ENCODE results near the gene HIPK4. TPM values are rescaled to one million over a fixed set of nuclear protein-coding genes. Genes with fewer than 3 reads are reported as not detected.

Gene HIPK4
- polyA plus RNA-seq, 2 of the 4 experiments (the other 2 are of a cell fraction): 0.18 to 0.25 TPM

- H3K4me2 ChIP-seq: no peak overlapping the region
- WGBS (ENCODE audit: missing lambda C conversion rate): 88% methylated on average over 25 of the region's 25 CpGs
- DNase-seq (ENCODE audit: low read depth in 1 of 2, low spot score in 1 of 2): no peak
- FAIRE-seq: no peak
- no peak overlapping the region for H3K27ac ChIP-seq
- TF ChIP-seq ZFP36 (IDR thresholded peaks at IDR 0.05; ENCODE audit: borderline replicate concordance, partially characterized antibody): no peak
- no peak for TF ChIP-seq HOXB13 (CRISPR knock-in tag; IDR thresholded peaks at IDR 0.05; ENCODE audit: low read depth)
- no peak for TF ChIP-seq CBX2 (IDR thresholded peaks at IDR 0.05; ENCODE audit: borderline replicate concordance, low read depth)
- TF ChIP-seq FOSL2 (IDR thresholded peaks at IDR 0.05): no peak
- TF ChIP-seq FOSL2 (CRISPR knock-in tag; IDR thresholded peaks at IDR 0.05): no peak
- TF ChIP-seq MYC (IDR thresholded peaks at IDR 0.05; ENCODE audit: borderline replicate concordance, low read length): no peak
- no peak for TF ChIP-seq EHF (CRISPR knock-in tag; IDR thresholded peaks at IDR 0.05)
- TF ChIP-seq REST (IDR thresholded peaks at IDR 0.05): no peak
- TF ChIP-seq KDM5A (IDR thresholded peaks at IDR 0.05): no peak
- TF ChIP-seq, protein P1, sequence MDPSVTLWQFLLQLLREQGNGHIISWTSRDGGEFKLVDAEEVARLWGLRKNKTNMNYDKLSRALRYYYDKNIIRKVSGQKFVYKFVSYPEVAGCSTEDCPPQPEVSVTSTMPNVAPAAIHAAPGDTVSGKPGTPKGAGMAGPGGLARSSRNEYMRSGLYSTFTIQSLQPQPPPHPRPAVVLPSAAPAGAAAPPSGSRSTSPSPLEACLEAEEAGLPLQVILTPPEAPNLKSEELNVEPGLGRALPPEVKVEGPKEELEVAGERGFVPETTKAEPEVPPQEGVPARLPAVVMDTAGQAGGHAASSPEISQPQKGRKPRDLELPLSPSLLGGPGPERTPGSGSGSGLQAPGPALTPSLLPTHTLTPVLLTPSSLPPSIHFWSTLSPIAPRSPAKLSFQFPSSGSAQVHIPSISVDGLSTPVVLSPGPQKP (IDR thresholded peaks at IDR 0.05; ENCODE audit: low read depth, low read length): no peak
- no peak for TF ChIP-seq FOXS1 (CRISPR knock-in tag; IDR thresholded peaks at IDR 0.05)
- TF ChIP-seq PHF8 (IDR thresholded peaks at IDR 0.05; ENCODE audit: borderline replicate concordance, low read depth): no peak
- TF ChIP-seq CHD2 (IDR thresholded peaks at IDR 0.05; ENCODE audit: low read length, partially characterized antibody): no peak
- no peak for TF ChIP-seq MAFK (IDR thresholded peaks at IDR 0.05; ENCODE audit: partially characterized antibody)
- ChIA-PET POLR2A (no interaction called here), CTCF (interaction anchor here (0.5 to 3.9 kb wide), 3 partner anchors 9 to 47 kb away, joined by 3 to 14 read pairs (median 8); no protein-coding TSS in a partner anchor)
- H3K4me1 ChIP-seq: no peaks in the 10 kb centered on the region
- H3K9me3 ChIP-seq: no peaks in the 10 kb centered on the region
- no peak overlapping the region for H3K4me3 ChIP-seq
- ATAC-seq: no peak
These were observed 12.1 kb downstream of the HIPK4 start for GRCh38 chr19:40377876-40378385.

- no peaks in the 10 kb centered on the region for H3K4me1 ChIP-seq
- no peaks in the 10 kb centered on the region for H3K9me3 ChIP-seq
- DNase-seq (ENCODE audit: low read depth in 1 of 2, low spot score in 1 of 2) (no peak), FAIRE-seq (no peak), ATAC-seq (no peak)
- H3K4me3 ChIP-seq: no peak overlapping the region
- POLR2A ChIA-PET: no interaction called here
- TF ChIP-seq PHF8 (IDR thresholded peaks at IDR 0.05; ENCODE audit: borderline replicate concordance, low read depth) (no peak), KDM5A (IDR thresholded peaks at IDR 0.05) (no peak), CBX2 (IDR thresholded peaks at IDR 0.05; ENCODE audit: borderline replicate concordance, low read depth) (no peak), TP53 (CRISPR knock-in tag; IDR thresholded peaks at IDR 0.05) (no peak), FOSB (CRISPR knock-in tag; IDR thresholded peaks at IDR 0.05) (no peak), TFCP2L1 (CRISPR knock-in tag; IDR thresholded peaks at IDR 0.05) (no peak)
- no peak overlapping the region for H3K4me2 ChIP-seq
- 92% methylated on average over 16 of the region's 17 CpGs for WGBS (ENCODE audit: missing lambda C conversion rate)
- CTCF ChIA-PET: interaction anchor here (1.1 kb wide), 1 partner anchor 20 kb away, joined by 3 read pairs; no protein-coding TSS in a partner anchor
- no peak overlapping the region for H3K27ac ChIP-seq
These were observed 13.6 kb downstream of the HIPK4 start for GRCh38 chr19:40376286-40376862.

- FAIRE-seq (peak; percentile 93), DNase-seq (ENCODE audit: low read depth in 1 of 2, low spot score in 1 of 2) (no peak), ATAC-seq (no peak)
- CTCF ChIA-PET: interaction anchor here (0.6 to 1.6 kb wide), 8 partner anchors 9 to 234 kb away, joined by 3 to 8 read pairs (median 4); no protein-coding TSS in a partner anchor
- no peaks in the 10 kb centered on the region for H3K4me1 ChIP-seq
- POLR2A ChIA-PET: no interaction called here
- TF ChIP-seq CBX2 (IDR thresholded peaks at IDR 0.05; ENCODE audit: borderline replicate concordance, low read depth): no peak
- 0 out of 2 replicates have a peak, but pooled peaks have one; percentile 54 for TF ChIP-seq KDM1A (IDR thresholded peaks at IDR 0.05; ENCODE audit: low read depth)
- no peak for TF ChIP-seq NFE2L2 (conservative IDR thresholded peaks at IDR 0.05; ENCODE audit: low read length)
- peak; percentile 71 for TF ChIP-seq ZFP36 (IDR thresholded peaks at IDR 0.05; ENCODE audit: borderline replicate concordance, partially characterized antibody)
- 93% methylated on average over 7 of the region's 7 CpGs for WGBS (ENCODE audit: missing lambda C conversion rate)
- no peak overlapping the region for H3K4me3 ChIP-seq
- no peak overlapping the region for H3K4me2 ChIP-seq
- no peaks in the 10 kb centered on the region for H3K9me3 ChIP-seq
- H3K27ac ChIP-seq: no peak overlapping the region
These were observed 15.9 kb downstream of the HIPK4 start for GRCh38 chr19:40374084-40374483.
